K562 (cell line): ENCODE results near the gene TMCC1.

Experiments
- CREB1 ChIP-seq, 2 experiments: sonication (generic) in 1 of 2; formaldehyde crosslinking in 1 of 2; IDR thresholded peaks; 2 replicates each; pipeline versions ENCODE4 v1.6.1 to v1.8.0; 2012 to 2022; ENCODE audit warnings: inconsistent platforms in 1 of 2, mild to moderate bottlenecking in 1 of 2, missing genetic modification reagents in 1 of 2, moderate library complexity in 1 of 2
- CTCF ChIP-seq, 3 experiments: IDR thresholded peaks in 2 of 3; conservative IDR thresholded peaks in 1 of 3; 2 replicates each; pipeline ENCODE4 v1.5.1; 2011 to 2012; ENCODE audit warnings: low read length in 3 of 3, mild to moderate bottlenecking in 3 of 3, control low read depth in 2 of 3, improper control_type of control experiment in 1 of 3, inconsistent platforms in 1 of 3, low read depth in 1 of 3, mixed read lengths in 1 of 3, moderate library complexity in 1 of 3; ENCODE audit not compliant: insufficient read depth in 2 of 3
- FOXM1 ChIP-seq, 2 experiments: fragments of 450-650 bp in 1 of 2; sonication (generic) in 1 of 2; formaldehyde crosslinking in 1 of 2; IDR thresholded peaks; 2 replicates each; pipeline versions ENCODE4 v1.6.1 to v1.9.0; 2017 to 2022; ENCODE audit warnings: low read depth in 2 of 2, mild to moderate bottlenecking in 2 of 2, missing genetic modification reagents in 1 of 2, moderate library complexity in 1 of 2
- MXI1 ChIP-seq: IDR thresholded peaks from 2 replicates; pipeline ENCODE4 v1.6.1; 2011; ENCODE audit warnings: low read depth, mild to moderate bottlenecking, improper control_type of control experiment, low read length
- POLR2A ChIP-seq: fragments of 450-650 bp; conservative IDR thresholded peaks from 2 replicates; pipeline ENCODE4 v1.6.1; 2016
- SMARCC2 ChIP-seq: fragments of 450-650 bp; IDR thresholded peaks from 2 replicates; pipeline ENCODE4 v1.6.1; 2017; ENCODE audit warnings: antibody characterized with exemption, moderate library complexity, mild to moderate bottlenecking, low read depth
- TBL1XR1 ChIP-seq, 2 experiments: IDR thresholded peaks; 2 replicates each; pipeline ENCODE4 v1.6.1; 2012; ENCODE audit warnings: improper control_type of control experiment in 2 of 2, low read length in 2 of 2, mild to moderate bottlenecking in 1 of 2
- ZKSCAN1 ChIP-seq: fragments of 150-350 bp; IDR thresholded peaks from 2 replicates; pipeline ENCODE4 v1.6.1; 2016; ENCODE audit warnings: low read depth, low read length
- ZNF609 ChIP-seq: sonication (generic); formaldehyde crosslinking; IDR thresholded peaks from 2 replicates; pipeline ENCODE4 v1.8.1; 2023; ENCODE audit warnings: missing genetic modification reagents, mild to moderate bottlenecking, borderline replicate concordance
- ZNF785 ChIP-seq: fragments of 250-450 bp; sonication (Bioruptor Pico); IDR thresholded peaks from 2 replicates; pipeline ENCODE4 v1.4.0; 2020; ENCODE audit warnings: mild to moderate bottlenecking
- TF ChIP-seq, protein P1 (sequence below): sonication (generic); formaldehyde crosslinking; IDR thresholded peaks from 2 replicates; pipeline ENCODE4 v1.9.0; 2022; ENCODE audit warnings: mild to moderate bottlenecking, missing genetic modification reagents
- TF ChIP-seq, protein P2 (sequence below), 2 experiments: fragments of 450-650 bp; formaldehyde crosslinking in 1 of 2; IDR thresholded peaks; 2 replicates each; pipeline versions ENCODE4 v1.4.0 to v1.6.1; 2014 to 2020; ENCODE audit warnings: mild to moderate bottlenecking in 2 of 2, borderline replicate concordance in 1 of 2, low read depth in 1 of 2
- TF ChIP-seq, protein P3 (sequence below): fragments of 250-450 bp; sonication (Bioruptor Pico); IDR thresholded peaks from 2 replicates; pipeline ENCODE4 v1.8.0; 2022; ENCODE audit warnings: inconsistent platforms

DNA sequence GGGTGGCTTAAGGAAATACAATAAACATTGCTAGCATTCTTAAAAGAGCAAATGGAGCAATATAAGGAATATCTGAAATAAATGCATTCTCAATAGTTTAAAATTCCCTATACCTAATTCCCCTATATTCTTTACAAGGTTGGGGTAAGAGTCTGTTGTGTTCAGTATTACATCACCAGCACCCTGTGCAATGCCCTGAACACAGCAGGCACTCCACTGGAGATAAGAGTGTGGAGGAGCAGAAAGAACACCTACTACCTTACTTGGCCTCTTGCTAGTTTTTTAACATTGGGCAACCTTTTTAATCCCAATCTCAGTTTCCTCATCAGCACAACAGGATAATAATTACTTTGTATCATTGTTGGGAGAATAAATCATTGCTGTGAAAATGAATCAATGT lies 146.9 kb downstream of the TMCC1 start:
- TF ChIP-seq ZNF785, result no peak
- no peak for TF ChIP-seq SMARCC2
- TF ChIP-seq CTCF (IDR thresholded peaks at IDR 0.05 in 2 of 3, conservative IDR thresholded peaks at IDR 0.05 in 1 of 3; ENCODE audit: insufficient read depth in 2 of 3, low read depth in 1 of 3, low read length in 3 of 3), result no peak
- TF ChIP-seq, protein P1, sequence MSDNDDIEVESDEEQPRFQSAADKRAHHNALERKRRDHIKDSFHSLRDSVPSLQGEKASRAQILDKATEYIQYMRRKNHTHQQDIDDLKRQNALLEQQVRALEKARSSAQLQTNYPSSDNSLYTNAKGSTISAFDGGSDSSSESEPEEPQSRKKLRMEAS (CRISPR knock-in tag), result no peak
- TF ChIP-seq, protein P2, sequence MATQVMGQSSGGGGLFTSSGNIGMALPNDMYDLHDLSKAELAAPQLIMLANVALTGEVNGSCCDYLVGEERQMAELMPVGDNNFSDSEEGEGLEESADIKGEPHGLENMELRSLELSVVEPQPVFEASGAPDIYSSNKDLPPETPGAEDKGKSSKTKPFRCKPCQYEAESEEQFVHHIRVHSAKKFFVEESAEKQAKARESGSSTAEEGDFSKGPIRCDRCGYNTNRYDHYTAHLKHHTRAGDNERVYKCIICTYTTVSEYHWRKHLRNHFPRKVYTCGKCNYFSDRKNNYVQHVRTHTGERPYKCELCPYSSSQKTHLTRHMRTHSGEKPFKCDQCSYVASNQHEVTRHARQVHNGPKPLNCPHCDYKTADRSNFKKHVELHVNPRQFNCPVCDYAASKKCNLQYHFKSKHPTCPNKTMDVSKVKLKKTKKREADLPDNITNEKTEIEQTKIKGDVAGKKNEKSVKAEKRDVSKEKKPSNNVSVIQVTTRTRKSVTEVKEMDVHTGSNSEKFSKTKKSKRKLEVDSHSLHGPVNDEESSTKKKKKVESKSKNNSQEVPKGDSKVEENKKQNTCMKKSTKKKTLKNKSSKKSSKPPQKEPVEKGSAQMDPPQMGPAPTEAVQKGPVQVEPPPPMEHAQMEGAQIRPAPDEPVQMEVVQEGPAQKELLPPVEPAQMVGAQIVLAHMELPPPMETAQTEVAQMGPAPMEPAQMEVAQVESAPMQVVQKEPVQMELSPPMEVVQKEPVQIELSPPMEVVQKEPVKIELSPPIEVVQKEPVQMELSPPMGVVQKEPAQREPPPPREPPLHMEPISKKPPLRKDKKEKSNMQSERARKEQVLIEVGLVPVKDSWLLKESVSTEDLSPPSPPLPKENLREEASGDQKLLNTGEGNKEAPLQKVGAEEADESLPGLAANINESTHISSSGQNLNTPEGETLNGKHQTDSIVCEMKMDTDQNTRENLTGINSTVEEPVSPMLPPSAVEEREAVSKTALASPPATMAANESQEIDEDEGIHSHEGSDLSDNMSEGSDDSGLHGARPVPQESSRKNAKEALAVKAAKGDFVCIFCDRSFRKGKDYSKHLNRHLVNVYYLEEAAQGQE (IDR thresholded peaks at IDR 0.05; ENCODE audit: borderline replicate concordance), result no peak
- TF ChIP-seq, protein P2 (CRISPR knock-in tag; IDR thresholded peaks at IDR 0.05; ENCODE audit: low read depth), result no peak
- no peak for TF ChIP-seq POLR2A
- TF ChIP-seq CREB1 (IDR thresholded peaks at IDR 0.05), result no peak
- TF ChIP-seq CREB1 (CRISPR knock-in tag; IDR thresholded peaks at IDR 0.05), result no peak
- TF ChIP-seq MXI1, result no peak
- TF ChIP-seq FOXM1 (IDR thresholded peaks at IDR 0.05; ENCODE audit: low read depth), result no peak
- no peak for TF ChIP-seq FOXM1 (CRISPR knock-in tag; IDR thresholded peaks at IDR 0.05; ENCODE audit: low read depth)
- TF ChIP-seq ZKSCAN1, result no peak
- no peak for TF ChIP-seq TBL1XR1 (IDR thresholded peaks at IDR 0.05; ENCODE audit: low read length in 2 of 2)
- TF ChIP-seq ZNF609 (CRISPR knock-in tag), result no peak
- TF ChIP-seq, protein P3, sequence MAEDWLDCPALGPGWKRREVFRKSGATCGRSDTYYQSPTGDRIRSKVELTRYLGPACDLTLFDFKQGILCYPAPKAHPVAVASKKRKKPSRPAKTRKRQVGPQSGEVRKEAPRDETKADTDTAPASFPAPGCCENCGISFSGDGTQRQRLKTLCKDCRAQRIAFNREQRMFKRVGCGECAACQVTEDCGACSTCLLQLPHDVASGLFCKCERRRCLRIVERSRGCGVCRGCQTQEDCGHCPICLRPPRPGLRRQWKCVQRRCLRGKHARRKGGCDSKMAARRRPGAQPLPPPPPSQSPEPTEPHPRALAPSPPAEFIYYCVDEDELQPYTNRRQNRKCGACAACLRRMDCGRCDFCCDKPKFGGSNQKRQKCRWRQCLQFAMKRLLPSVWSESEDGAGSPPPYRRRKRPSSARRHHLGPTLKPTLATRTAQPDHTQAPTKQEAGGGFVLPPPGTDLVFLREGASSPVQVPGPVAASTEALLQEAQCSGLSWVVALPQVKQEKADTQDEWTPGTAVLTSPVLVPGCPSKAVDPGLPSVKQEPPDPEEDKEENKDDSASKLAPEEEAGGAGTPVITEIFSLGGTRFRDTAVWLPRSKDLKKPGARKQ, result no peak
